Esophagus muscularis mucosa (tissue), 4 donors: ENCODE results near the gene FGF14. TPM values are rescaled to one million over a fixed set of nuclear protein-coding genes. Genes with fewer than 3 reads are reported as not detected.

Experiments used
- DNase-seq: peaks from one replicate; pipeline ENCODE4 v3.0.0-alpha.2; 2017; ENCODE audit errors: extremely low spot score
- H3K27ac ChIP-seq, 4 donors: fragments of 200-600 bp; sonication (generic); replicated peaks in 1 of 4; 1 replicate in 3 of 4; 2 replicates in 1 of 4; pipeline ENCODE4 v1.5.1; 2016 to 2019; ENCODE audit warnings: mild to moderate bottlenecking in 1 of 4
- H3K27me3 ChIP-seq, 4 donors: fragments of 200-600 bp; sonication (generic); one replicate each; pipeline versions ENCODE4 v1.5.1 to v1.6.0; 2016 to 2019
- H3K36me3 ChIP-seq, 4 donors: fragments of 200-600 bp; sonication (generic); one replicate each; pipeline ENCODE4 v1.5.1; 2016 to 2019
- H3K4me1 ChIP-seq, 4 donors: fragments of 200-600 bp; sonication (generic); one replicate each; pipeline ENCODE4 v1.5.1; 2016 to 2019
- H3K4me3 ChIP-seq, 4 donors: fragments of 200-600 bp; sonication (generic); 1 replicate in 2 of 4; 2 replicates in 2 of 4; pipeline ENCODE4 v1.5.1; 2016 to 2019; ENCODE audit warnings: mild to moderate bottlenecking in 4 of 4, moderate library complexity in 1 of 4
- H3K9me3 ChIP-seq, 4 donors: fragments of 200-600 bp; sonication (generic); 1 replicate in 3 of 4; 2 replicates in 1 of 4; pipeline ENCODE4 v1.5.1; 2016 to 2019
- EP300 ChIP-seq: sonication (generic); formaldehyde crosslinking; IDR thresholded peaks from one replicate; pipeline ENCODE4 v1.6.1; 2017; ENCODE audit warnings: antibody characterized with exemption
- POLR2A ChIP-seq: fragments of 450-650 bp; IDR thresholded peaks from one replicate; pipeline ENCODE4 v1.6.1; 2017; ENCODE audit warnings: antibody characterized with exemption, moderate library complexity, mild to moderate bottlenecking, low read depth
- POLR2AphosphoS5 ChIP-seq, 2 donors: sonication (generic); formaldehyde crosslinking; IDR thresholded peaks; one replicate each; pipeline ENCODE4 v1.6.1; 2017; ENCODE audit warnings: antibody characterized with exemption in 2 of 2
- WGBS: methylation state at CpG from one replicate; pipeline ENCODE4 v1.1.5; 2018; 5-methylcytosine and 5-hydroxymethylcytosine counted together
- intact Hi-C: fragments of 100-400 bp; cut with DNase I; formaldehyde crosslinking; loops from one replicate; pipeline ENCODE4 v1.15.1; 2023
- total RNA-seq, 4 donors: library from RNA; depleted of rRNA; stranded (reverse); fragments of >200 nt; gene quantifications; one replicate each; pipeline versions ENCODE4 v1.1.0 to v1.2.1, GENCODE V29; 2016
- TF ChIP-seq, protein P1 (sequence below), 3 experiments: fragments of 200-600 bp in 2 of 3; fragments of 450-650 bp in 1 of 3; sonication (generic) in 2 of 3; IDR thresholded peaks; one replicate each; pipeline ENCODE4 v1.5.1; 2017 to 2019; ENCODE audit warnings: antibody characterized with exemption in 3 of 3, mild to moderate bottlenecking in 2 of 3, moderate library complexity in 1 of 3

Gene FGF14
- total RNA-seq, 4 donors from 2014 or later = 0.33 to 2.1 (median 0.87) TPM

DNA sequence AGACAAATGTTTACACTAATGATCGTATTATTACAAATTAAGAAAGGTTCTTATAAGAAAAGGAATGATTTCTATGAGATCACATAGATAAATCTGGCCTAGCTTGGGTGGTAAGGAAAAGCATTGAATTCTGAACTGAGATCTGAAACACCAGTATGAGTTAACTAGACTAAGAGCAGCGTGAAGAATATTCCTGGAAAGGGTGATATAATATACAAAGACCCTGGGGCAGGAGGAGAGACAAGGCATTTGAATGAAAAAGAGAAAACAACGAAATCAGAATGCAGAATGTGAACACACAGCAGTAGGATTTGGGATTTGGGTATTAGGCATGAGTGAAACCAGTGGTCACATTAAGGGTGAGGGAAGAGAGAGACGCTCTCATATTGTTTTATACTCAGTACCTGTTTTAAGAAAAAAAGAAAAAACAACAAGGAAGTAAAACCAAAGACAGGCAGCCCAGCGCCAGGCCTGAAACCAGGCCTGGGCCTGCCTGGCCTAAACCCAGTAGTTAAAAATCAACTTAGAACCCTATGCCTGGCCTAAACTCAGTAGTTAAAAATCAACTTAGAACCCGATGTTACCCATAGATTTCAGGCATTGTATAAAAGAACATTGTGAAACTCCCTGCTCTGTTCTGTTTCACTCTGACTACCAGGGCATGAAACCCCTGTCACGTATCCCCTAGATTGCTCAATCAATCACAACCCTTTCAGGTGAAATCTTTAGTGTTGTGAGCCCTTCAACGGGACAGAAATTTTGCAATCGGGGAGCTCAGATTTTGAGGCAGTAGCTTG lies 662.3 kb downstream of the FGF14 start:
- H3K27ac ChIP-seq = no peak overlapping the region
- H3K36me3 ChIP-seq = no peaks in the 10 kb centered on the region
- TF ChIP-seq EP300 (no peak), POLR2A (no peak), POLR2AphosphoS5 (IDR thresholded peaks at IDR 0.05) (no peak)
- TF ChIP-seq, protein P1, sequence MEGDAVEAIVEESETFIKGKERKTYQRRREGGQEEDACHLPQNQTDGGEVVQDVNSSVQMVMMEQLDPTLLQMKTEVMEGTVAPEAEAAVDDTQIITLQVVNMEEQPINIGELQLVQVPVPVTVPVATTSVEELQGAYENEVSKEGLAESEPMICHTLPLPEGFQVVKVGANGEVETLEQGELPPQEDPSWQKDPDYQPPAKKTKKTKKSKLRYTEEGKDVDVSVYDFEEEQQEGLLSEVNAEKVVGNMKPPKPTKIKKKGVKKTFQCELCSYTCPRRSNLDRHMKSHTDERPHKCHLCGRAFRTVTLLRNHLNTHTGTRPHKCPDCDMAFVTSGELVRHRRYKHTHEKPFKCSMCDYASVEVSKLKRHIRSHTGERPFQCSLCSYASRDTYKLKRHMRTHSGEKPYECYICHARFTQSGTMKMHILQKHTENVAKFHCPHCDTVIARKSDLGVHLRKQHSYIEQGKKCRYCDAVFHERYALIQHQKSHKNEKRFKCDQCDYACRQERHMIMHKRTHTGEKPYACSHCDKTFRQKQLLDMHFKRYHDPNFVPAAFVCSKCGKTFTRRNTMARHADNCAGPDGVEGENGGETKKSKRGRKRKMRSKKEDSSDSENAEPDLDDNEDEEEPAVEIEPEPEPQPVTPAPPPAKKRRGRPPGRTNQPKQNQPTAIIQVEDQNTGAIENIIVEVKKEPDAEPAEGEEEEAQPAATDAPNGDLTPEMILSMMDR (IDR thresholded peaks at IDR 0.05) = no peak
- no peaks in the 10 kb centered on the region for H3K4me1 ChIP-seq
- H3K27me3 ChIP-seq = no peaks in the 10 kb centered on the region
- H3K4me3 ChIP-seq = no peak overlapping the region
- 83% methylated on average over 9 of the region's 9 CpGs for WGBS
- H3K9me3 ChIP-seq = no peaks in the 10 kb centered on the region
- intact Hi-C loops = no loop called here
- DNase-seq = no peak

DNA sequence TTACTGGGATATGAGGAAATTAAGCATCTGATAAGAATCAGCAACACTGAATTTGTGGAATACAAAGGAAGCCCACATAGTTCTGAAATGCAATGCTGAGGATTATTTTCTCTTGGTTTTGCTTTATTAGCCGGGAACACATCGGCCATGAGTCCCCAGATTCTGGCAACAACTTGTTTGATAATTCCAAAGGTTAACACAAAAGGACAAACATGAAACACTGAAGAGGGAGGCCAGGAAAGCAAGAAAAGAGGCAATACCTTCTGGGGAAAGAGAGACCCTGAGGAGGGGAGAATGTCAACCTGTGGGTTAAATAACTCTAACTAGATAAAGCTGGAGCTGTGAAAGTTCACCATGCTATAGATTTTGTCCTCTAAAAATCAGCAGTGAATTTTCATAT lies 663.5 kb downstream of the FGF14 start:
- no peaks in the 10 kb centered on the region for H3K36me3 ChIP-seq
- no peaks in the 10 kb centered on the region for H3K27me3 ChIP-seq
- no peak overlapping the region for H3K27ac ChIP-seq
- no peak for TF ChIP-seq POLR2AphosphoS5 (IDR thresholded peaks at IDR 0.05)
- TF ChIP-seq EP300 = no peak
- TF ChIP-seq, protein P1 (IDR thresholded peaks at IDR 0.05) = no peak
- no peak for TF ChIP-seq POLR2A
- WGBS = 86% methylated on average over 2 of the region's 2 CpGs
- intact Hi-C loops = no loop called here
- H3K4me1 ChIP-seq = no peaks in the 10 kb centered on the region
- no peak overlapping the region for H3K4me3 ChIP-seq
- DNase-seq = no peak
- H3K9me3 ChIP-seq = no peaks in the 10 kb centered on the region

DNA sequence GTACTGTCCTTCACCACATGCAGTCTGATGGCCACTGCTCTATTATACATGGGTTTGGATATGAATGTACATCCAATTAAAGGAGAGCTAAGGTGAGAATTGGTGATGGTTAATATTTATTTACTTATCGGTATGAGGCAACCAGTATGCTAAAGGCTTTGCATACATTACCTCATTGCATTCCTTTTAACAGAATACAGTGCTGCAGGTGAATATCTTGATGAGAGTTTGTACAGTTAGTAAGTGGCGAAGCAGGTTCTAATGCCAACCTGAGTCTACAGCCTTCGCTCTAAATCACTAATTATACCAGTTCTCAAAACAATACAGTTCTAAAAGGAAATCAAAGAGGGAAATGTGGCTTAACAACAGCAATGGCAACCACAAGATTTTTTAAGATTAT lies 665.3 kb downstream of the FGF14 start:
- Histone ChIP-seq H3K36me3 (no peaks in the 10 kb centered on the region), H3K27me3 (no peaks in the 10 kb centered on the region), H3K4me3 (no peak overlapping the region), H3K4me1 (no peaks in the 10 kb centered on the region), H3K9me3 (no peaks in the 10 kb centered on the region), H3K27ac (no peak overlapping the region)
- intact Hi-C loops = no loop called here
- TF ChIP-seq EP300 (no peak), POLR2AphosphoS5 (IDR thresholded peaks at IDR 0.05) (no peak), POLR2A (no peak)
- TF ChIP-seq, protein P1 (IDR thresholded peaks at IDR 0.05) = no peak
- DNase-seq = no peak
- 64% methylated on average over 3 of the region's 3 CpGs for WGBS

DNA sequence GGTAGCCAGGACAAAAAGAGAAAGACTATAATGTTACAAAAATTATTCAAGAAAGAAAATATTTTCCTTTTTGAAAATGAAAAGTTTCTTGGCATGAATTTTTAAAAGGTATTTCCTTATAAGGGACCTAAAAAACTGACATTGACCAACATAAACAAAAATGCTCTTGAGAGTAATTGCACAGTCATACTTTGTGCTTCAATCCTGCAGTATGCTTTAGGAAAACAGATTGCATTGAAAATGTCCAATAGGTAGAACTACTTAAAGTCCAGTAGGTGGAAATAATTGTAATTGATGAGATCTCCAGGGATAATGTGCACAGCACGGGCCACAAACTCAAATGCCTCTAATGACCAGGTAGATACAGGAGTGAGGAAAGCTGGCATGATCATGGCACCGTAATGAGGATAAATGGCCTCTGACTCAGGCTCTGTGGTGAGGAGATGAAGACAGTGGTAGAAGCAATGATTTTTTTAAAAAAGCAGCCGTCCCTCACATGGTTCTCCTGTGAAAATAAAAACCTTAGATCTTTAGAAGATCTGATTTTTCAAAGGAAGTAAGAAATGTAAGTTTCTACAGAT lies 671.3 kb downstream of the FGF14 start:
- 86% methylated on average over 3 of the region's 3 CpGs for WGBS
- Histone ChIP-seq H3K4me1 (peaks cover 0 to 7% (median 0%) of the 10 kb centered on the region in 4 donors), H3K27me3 (no peaks in the 10 kb centered on the region), H3K9me3 (no peaks in the 10 kb centered on the region), H3K27ac (no peak overlapping the region), H3K36me3 (no peaks in the 10 kb centered on the region), H3K4me3 (no peak overlapping the region)
- intact Hi-C loops = no loop called here
- TF ChIP-seq EP300 (no peak), POLR2A (no peak), POLR2AphosphoS5 (IDR thresholded peaks at IDR 0.05) (no peak)
- TF ChIP-seq, protein P1 (IDR thresholded peaks at IDR 0.05) = no peak
- no peak for DNase-seq
